Spleen (tissue), 11 donors: ENCODE results near the gene PIGN. TPM values are rescaled to one million over a fixed set of nuclear protein-coding genes. Genes with fewer than 3 reads are reported as not detected.
"Not testable (repeated sequence)": the region's sequence is repeated elsewhere in the genome, so short reads cannot be mapped to it uniquely, and the experiment has no call there.

Experiments used
- DNase-seq: peaks from one replicate; pipeline ENCODE4 v3.0.0-alpha.2; 2020
- H3K27ac ChIP-seq, 8 donors: fragments of 200-600 bp; sonication (generic) in 7 of 8; 1 replicate in 4 of 8; 2 replicates in 4 of 8; pipeline versions ENCODE4 v1.5.0 to v1.8.0; 2016 to 2021; ENCODE audit warnings: inconsistent platforms in 4 of 8, mild to moderate bottlenecking in 4 of 8, moderate library complexity in 1 of 8
- H3K27me3 ChIP-seq, 7 donors: fragments of 200-600 bp; sonication (generic) in 6 of 7; replicated peaks in 1 of 7; 1 replicate in 4 of 7; 2 replicates in 3 of 7; pipeline versions ENCODE4 v1.5.0 to v1.8.0; 2016 to 2021; ENCODE audit warnings: inconsistent platforms in 3 of 7, mild to moderate bottlenecking in 1 of 7
- H3K36me3 ChIP-seq, 6 donors: fragments of 200-600 bp; sonication (generic) in 5 of 6; 1 replicate in 4 of 6; 2 replicates in 2 of 6; pipeline versions ENCODE4 v1.5.0 to v1.8.0; 2016 to 2021; ENCODE audit warnings: inconsistent platforms in 2 of 6
- H3K4me1 ChIP-seq, 6 donors: fragments of 200-600 bp; sonication (generic) in 5 of 6; 1 replicate in 3 of 6; 2 replicates in 3 of 6; pipeline versions ENCODE4 v1.5.0 to v1.8.0; 2016 to 2021; ENCODE audit warnings: inconsistent platforms in 3 of 6
- H3K4me3 ChIP-seq, 8 donors: fragments of 200-600 bp; sonication (generic) in 7 of 8; 1 replicate in 4 of 8; 2 replicates in 4 of 8; pipeline versions ENCODE4 v1.5.0 to v1.8.0; 2016 to 2021; ENCODE audit warnings: inconsistent platforms in 4 of 8, mild to moderate bottlenecking in 4 of 8, moderate library complexity in 2 of 8
- H3K9me3 ChIP-seq, 8 donors: fragments of 200-600 bp; sonication (generic) in 7 of 8; 1 replicate in 4 of 8; 2 replicates in 4 of 8; pipeline versions ENCODE4 v1.5.0 to v1.8.0; 2016 to 2021; ENCODE audit warnings: inconsistent platforms in 4 of 8
- CTCF ChIP-seq, 11 experiments: fragments of 200-600 bp in 7 of 11; fragments of 450-650 bp in 4 of 11; sonication (generic) in 4 of 11; IDR thresholded peaks in 8 of 11; conservative IDR thresholded peaks in 3 of 11; 1 replicate in 7 of 11; 2 replicates in 4 of 11; pipeline versions ENCODE4 v1.4.0 to v1.8.0; 2016 to 2021; ENCODE audit warnings: antibody characterized with exemption in 11 of 11, inconsistent platforms in 4 of 11, mild to moderate bottlenecking in 1 of 11
- POLR2A ChIP-seq, 3 donors: fragments of 450-650 bp; IDR thresholded peaks; one replicate each; pipeline ENCODE4 v1.5.1; 2017; ENCODE audit warnings: antibody characterized with exemption in 3 of 3, mild to moderate bottlenecking in 1 of 3
- POLR2AphosphoS5 ChIP-seq, 3 donors: sonication (generic); formaldehyde crosslinking; IDR thresholded peaks; one replicate each; pipeline ENCODE4 v1.5.1; 2017; ENCODE audit warnings: antibody characterized with exemption in 3 of 3
- WGBS, 5 donors: extraction: QIAGEN DNeasy Blood & Tissue Kit in 3 of 5; methylation state at CpG; one replicate each; pipeline versions ENCODE4 v1.1.5 to v1.1.7; 2013 to 2018; 5-methylcytosine and 5-hydroxymethylcytosine counted together
- intact Hi-C: fragments of 100-400 bp; cut with DNase I; formaldehyde crosslinking; loops from one replicate; pipeline ENCODE4 v1.15.0; 2023; ENCODE audit warnings: low total_unique reads
- polyA plus RNA-seq, 3 donors: library from polyadenylated mRNA; stranded (reverse); fragments of 200-250 nt; gene quantifications; one replicate each; pipeline ENCODE4 v1.2.1, GENCODE V29; 2013
- total RNA-seq, 7 donors: library from RNA; depleted of rRNA in 3 of 7; stranded (reverse); fragments of >200 nt in 3 of 7; fragmentation: NEBNext Ultra II Directional in 4 of 7; extraction: Animal tissue kit (Norgen Biotek cat#: 25700) in 4 of 7; gene quantifications; one replicate each; pipeline versions ENCODE4 v1.1.0 to v1.2.1, GENCODE V29; 2016 to 2021
- donor health status: healthy with polysubstance abuse.
- donor health status: DM: no; HTN: no; CAD: no; lungs with moderate emphysema.
- donor health status: DM: no; HTN: no; CAD: no.
- donor health status: Bipolar disorder and iron deficiency.
- donor health status: healthy.
- donor health status: DM: no; HTN: no; CAD: no.
- donor health status: DM: yes; HTN: yes; CAD: no.

The PIGN gene
- total and polyA plus RNA-seq, 10 donors: 4.0 to 41.4 (median 25.4) TPM

DNA sequence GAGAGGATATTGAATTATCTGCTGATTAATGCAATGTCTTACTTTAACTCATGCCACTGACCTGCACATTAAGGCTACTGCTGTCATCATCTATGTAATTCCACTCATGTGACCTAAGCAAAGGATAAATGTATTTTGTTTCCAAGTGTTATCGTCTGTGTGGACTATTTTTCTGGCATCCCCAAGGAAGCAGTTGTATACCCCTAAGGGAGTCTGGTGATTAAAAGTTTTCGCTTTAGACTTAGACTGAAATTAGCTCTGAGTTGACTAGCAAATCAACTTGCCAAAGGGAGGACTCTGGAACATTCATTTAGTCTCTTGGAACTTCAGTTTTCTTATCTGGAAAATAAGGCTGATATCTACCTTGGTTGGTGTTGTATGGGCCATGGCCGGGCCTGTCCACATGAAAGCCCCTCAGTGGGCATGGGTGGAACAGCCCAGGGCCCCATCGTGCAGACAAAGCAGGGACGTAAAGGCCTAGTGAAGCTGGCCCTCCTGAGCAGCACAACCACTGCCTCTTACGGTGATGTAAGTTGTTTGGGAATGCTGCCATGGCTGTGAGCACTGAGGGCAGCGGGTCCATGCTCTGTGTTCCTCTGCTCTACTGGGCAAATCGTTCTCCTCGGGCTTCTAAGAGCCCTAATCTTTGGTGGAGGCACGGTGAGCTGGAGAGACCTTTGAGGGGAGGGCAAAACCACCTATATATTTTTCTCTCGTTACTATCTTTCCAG, 149.7 kb downstream of the PIGN start:
- 80 to 94% (median 81%) methylated on average over 11 of the region's 11 CpGs for WGBS, 5 donors
- no peak overlapping the region for H3K4me3 ChIP-seq
- H3K27me3 ChIP-seq: no peaks in the 10 kb centered on the region
- no peak overlapping the region for H3K27ac ChIP-seq
- H3K36me3 ChIP-seq: peaks cover 0 to 5% (median 0%) of the 10 kb centered on the region in 6 donors
- no peak for DNase-seq
- TF ChIP-seq POLR2AphosphoS5 (IDR thresholded peaks at IDR 0.05) (no peak), CTCF (IDR thresholded peaks at IDR 0.05 in 8 of 11, conservative IDR thresholded peaks at IDR 0.05 in 3 of 11) (no peak), POLR2A (IDR thresholded peaks at IDR 0.05) (no peak)
- no peaks in the 10 kb centered on the region for H3K4me1 ChIP-seq
- intact Hi-C loops: no loop called here
- H3K9me3 ChIP-seq: no peaks in the 10 kb centered on the region

- H3K27me3 ChIP-seq, H3K4me1 ChIP-seq, H3K9me3 ChIP-seq, H3K27ac ChIP-seq, intact Hi-C loops, DNase-seq, H3K36me3 ChIP-seq, H3K4me3 ChIP-seq: not testable (repeated sequence)
- 68 to 78% (median 75%) methylated on average over 3 of the region's 3 CpGs for WGBS, 5 donors
These were observed 152.6 kb downstream of the PIGN start for GRCh38 chr18:62034286-62034685.

DNA sequence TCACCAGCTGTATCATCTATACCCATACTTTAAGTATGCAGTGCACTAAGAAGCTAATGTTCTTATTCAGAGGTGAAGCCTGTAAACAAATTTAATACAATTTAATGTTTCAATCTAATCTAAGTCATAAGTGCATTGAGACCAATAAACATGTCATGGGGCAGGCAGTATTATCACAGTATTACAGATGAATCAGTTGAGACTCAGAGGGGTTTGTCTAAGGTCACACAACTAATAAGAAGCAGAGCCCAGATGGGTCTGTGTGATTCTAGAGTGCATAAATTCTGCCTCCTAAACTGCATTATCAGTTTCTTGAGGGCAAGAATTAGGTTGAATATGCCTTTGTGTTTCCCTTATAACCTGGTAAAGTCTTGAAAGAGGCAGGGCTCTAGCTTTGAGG, 153.1 kb downstream of the PIGN start:
- H3K4me3 ChIP-seq: no peak overlapping the region

DNA sequence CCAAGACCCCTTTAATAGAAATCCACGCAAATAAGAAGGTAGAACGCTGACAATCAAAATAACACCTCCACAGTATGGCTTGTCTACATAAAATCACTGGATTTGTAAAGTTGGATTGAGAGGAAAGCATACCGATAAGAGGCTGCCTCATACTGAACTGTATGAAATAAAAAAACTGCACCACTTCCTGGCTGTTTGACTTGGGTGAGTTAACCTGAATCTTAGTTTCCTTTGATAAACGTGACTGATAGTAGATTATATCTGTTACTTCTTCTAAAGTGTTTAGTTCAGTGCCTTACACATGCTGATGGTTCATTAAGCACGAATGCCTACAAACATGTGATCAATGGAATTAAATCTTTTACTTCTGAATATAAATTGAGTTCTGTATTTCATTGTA, 153.6 kb downstream of the PIGN start:
- Histone ChIP-seq H3K9me3 (no peaks in the 10 kb centered on the region), H3K36me3 (no peaks in the 10 kb centered on the region), H3K27me3 (no peaks in the 10 kb centered on the region), H3K27ac (no peak overlapping the region), H3K4me3 (no peak overlapping the region), H3K4me1 (no peaks in the 10 kb centered on the region)
- no peak for TF ChIP-seq POLR2AphosphoS5 (IDR thresholded peaks at IDR 0.05)
- no peak for TF ChIP-seq CTCF (IDR thresholded peaks at IDR 0.05 in 8 of 11, conservative IDR thresholded peaks at IDR 0.05 in 3 of 11)
- TF ChIP-seq POLR2A (IDR thresholded peaks at IDR 0.05): no peak
- no peak for DNase-seq
- WGBS, 5 donors: 71 to 77% (median 74%) methylated on average over 5 of the region's 5 CpGs
- intact Hi-C loops: no loop called here

More for the DNA sequence above, 153.1 kb downstream of the PIGN start:
- intact Hi-C loops: no loop called here
- Histone ChIP-seq H3K4me1 (no peaks in the 10 kb centered on the region), H3K27ac (no peak overlapping the region), H3K27me3 (no peaks in the 10 kb centered on the region), H3K36me3 (no peaks in the 10 kb centered on the region), H3K9me3 (no peaks in the 10 kb centered on the region)
- TF ChIP-seq POLR2A (IDR thresholded peaks at IDR 0.05): no peak
- no peak for TF ChIP-seq CTCF (IDR thresholded peaks at IDR 0.05 in 8 of 11, conservative IDR thresholded peaks at IDR 0.05 in 3 of 11)
- no peak for TF ChIP-seq POLR2AphosphoS5 (IDR thresholded peaks at IDR 0.05)
- DNase-seq: no peak
